Osteocyte (in vitro differentiated cells): Measurements from ENCODE around the gene MEGF11. TPM values are rescaled to one million over a fixed set of nuclear protein-coding genes. Genes with fewer than 3 reads are reported as not detected.

Experiments used
- DNase-seq: peaks from one replicate; pipeline ENCODE4 v3.0.0; 2021; ENCODE audit warnings: mixed read lengths; ENCODE audit not compliant: unreplicated experiment; ENCODE audit errors: extremely low spot score
- H3K27ac Mint-ChIP-seq: one replicate; pipeline ENCODE4 v1.8.0; 2021; ENCODE audit warnings: mild to moderate bottlenecking, mixed read lengths; ENCODE audit not compliant: unreplicated experiment
- H3K27me3 Mint-ChIP-seq: one replicate; pipeline ENCODE4 v1.8.0; 2021; ENCODE audit warnings: mixed read lengths; ENCODE audit not compliant: unreplicated experiment
- H3K36me3 Mint-ChIP-seq: one replicate; pipeline ENCODE4 v1.8.0; 2021; ENCODE audit warnings: mixed read lengths; ENCODE audit not compliant: unreplicated experiment
- H3K4me1 Mint-ChIP-seq: one replicate; pipeline ENCODE4 v1.8.0; 2021; ENCODE audit warnings: mixed read lengths; ENCODE audit not compliant: unreplicated experiment
- H3K4me3 Mint-ChIP-seq: one replicate; pipeline ENCODE4 v1.8.0; 2021; ENCODE audit warnings: mild to moderate bottlenecking, moderate library complexity, mixed read lengths; ENCODE audit not compliant: unreplicated experiment
- H3K9me3 Mint-ChIP-seq: one replicate; pipeline ENCODE4 v1.8.0; 2021; ENCODE audit warnings: mixed read lengths; ENCODE audit not compliant: unreplicated experiment
- total RNA-seq: library from RNA; stranded (reverse); gene quantifications from 2 replicates; pipeline ENCODE4 v1.2.1, GENCODE V29; 2021
- TF ChIP-seq, protein P1 (sequence below): fragments of 200-600 bp; sonication (generic); IDR thresholded peaks from 2 replicates; pipeline ENCODE4 v1.5.0; 2021; ENCODE audit warnings: antibody characterized with exemption, mild to moderate bottlenecking, moderate library complexity

MEGF11 gene
- total RNA-seq, 1 donor from 2014 or later = not detected

DNA sequence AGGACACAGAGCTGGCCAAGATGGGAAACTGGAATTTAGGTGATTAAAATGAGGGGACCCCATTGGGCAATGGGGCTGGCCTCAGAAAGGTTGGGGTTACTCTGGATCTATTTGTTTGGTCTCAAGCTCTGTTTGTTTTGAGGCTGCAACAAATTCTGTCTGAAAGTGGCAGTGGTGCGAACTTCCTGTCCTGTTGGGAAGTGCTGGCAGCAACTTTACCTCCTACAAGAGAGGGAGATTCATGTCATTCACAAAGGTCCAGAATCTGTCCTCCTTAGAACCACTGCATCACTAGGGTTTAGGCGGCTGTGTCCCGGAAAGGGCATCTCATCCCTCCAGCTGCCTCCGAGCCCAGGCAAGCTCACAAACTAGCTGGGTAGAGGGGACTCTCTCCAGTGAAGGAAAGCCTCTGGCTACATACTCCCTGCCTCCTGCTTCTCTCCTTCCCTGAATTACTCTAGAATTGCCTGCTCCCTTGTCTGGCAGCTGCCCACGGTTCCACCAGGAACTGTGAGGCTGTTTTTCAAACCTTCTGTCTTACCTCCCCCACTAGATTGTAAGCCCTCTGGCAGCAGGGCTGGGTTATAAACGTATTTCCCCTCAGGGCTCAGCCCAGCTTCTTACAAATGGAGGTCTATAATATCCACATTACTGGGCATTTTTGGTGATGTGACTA lies 23.6 kb downstream of the MEGF11 start:
- Mint-ChIP-seq H3K4me3 (no peak overlapping the region), H3K36me3 (no peaks in the 10 kb centered on the region), H3K27ac (no peak overlapping the region), H3K9me3 (no peaks in the 10 kb centered on the region), H3K27me3 (peaks cover 25% of the 10 kb centered on the region), H3K4me1 (no peaks in the 10 kb centered on the region)
- TF ChIP-seq, protein P1, sequence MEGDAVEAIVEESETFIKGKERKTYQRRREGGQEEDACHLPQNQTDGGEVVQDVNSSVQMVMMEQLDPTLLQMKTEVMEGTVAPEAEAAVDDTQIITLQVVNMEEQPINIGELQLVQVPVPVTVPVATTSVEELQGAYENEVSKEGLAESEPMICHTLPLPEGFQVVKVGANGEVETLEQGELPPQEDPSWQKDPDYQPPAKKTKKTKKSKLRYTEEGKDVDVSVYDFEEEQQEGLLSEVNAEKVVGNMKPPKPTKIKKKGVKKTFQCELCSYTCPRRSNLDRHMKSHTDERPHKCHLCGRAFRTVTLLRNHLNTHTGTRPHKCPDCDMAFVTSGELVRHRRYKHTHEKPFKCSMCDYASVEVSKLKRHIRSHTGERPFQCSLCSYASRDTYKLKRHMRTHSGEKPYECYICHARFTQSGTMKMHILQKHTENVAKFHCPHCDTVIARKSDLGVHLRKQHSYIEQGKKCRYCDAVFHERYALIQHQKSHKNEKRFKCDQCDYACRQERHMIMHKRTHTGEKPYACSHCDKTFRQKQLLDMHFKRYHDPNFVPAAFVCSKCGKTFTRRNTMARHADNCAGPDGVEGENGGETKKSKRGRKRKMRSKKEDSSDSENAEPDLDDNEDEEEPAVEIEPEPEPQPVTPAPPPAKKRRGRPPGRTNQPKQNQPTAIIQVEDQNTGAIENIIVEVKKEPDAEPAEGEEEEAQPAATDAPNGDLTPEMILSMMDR = no peak
- DNase-seq = no peak

DNA sequence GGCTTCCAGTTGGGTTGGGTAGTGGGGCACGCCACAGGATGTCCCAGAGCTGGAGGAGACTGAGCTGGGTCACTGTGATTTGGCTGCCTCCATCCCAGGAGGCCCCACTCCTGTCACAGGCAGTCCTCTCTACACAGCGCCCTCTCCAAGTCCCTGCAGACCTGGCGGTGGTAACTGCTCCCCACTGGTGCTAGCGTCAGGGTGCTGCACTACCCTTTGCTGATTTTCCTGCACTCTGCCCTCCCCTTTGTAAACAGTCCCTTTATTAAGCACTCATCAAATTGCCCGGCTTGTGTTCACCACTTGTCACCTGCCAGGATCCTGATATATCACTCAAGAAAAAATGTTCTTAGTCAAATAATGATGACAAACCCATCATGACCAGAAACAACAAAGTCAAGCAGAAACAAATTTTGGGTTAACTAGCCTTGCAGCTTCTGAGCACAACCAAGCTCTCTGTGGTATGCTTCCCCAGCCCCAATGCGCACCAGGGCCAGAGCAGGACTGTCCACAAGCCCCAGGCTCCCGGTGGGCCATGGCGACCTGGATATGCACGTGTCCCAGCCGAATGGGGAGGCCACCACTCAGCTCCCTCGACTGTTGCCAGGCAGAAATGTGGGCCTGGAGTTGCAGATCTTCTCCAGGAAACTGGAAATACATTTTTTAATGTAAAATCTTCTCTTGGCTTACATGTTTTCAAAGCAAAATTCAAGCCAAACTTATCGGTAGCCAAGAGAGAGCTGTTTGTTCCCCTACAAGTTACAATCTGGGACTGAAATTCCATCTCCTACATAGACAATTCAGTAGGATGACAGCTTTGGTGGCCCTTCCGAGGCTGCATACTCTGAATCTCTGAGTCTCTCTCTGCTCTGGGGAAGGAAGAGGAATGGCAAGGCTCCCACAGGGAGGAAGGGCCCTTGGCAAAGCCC lies 24.5 kb downstream of the MEGF11 start:
- TF ChIP-seq, protein P1 = no peak
- H3K27me3 Mint-ChIP-seq = peaks cover 25% of the 10 kb centered on the region
- no peak overlapping the region for H3K4me3 Mint-ChIP-seq
- H3K36me3 Mint-ChIP-seq = no peaks in the 10 kb centered on the region
- H3K9me3 Mint-ChIP-seq = no peaks in the 10 kb centered on the region
- no peak overlapping the region for H3K27ac Mint-ChIP-seq
- DNase-seq = no peak
- no peaks in the 10 kb centered on the region for H3K4me1 Mint-ChIP-seq

DNA sequence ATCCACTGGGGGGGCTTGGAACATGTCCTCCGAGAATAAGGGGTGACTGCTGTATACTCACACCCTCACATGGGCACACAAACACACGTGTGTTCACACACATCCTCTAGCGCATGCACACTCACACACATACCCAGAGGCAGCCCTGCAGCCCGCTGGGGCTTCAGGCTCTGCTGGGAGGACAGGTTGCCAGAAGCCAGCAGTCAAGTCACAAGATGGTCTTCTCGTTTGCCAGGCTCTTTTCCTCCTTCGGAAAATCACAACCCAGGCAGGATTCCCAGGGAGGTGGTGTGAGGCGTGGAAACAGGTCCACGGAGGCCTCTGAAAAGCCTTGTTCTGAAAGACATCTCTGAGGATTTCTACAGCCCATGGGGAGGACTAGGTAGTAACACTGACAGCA lies 26.8 kb downstream of the MEGF11 start:
- H3K27ac Mint-ChIP-seq = no peak overlapping the region
- H3K4me1 Mint-ChIP-seq = no peaks in the 10 kb centered on the region
- TF ChIP-seq, protein P1 = no peak
- no peak for DNase-seq
- H3K27me3 Mint-ChIP-seq = peaks cover 36% of the 10 kb centered on the region
- no peaks in the 10 kb centered on the region for H3K9me3 Mint-ChIP-seq
- no peaks in the 10 kb centered on the region for H3K36me3 Mint-ChIP-seq
- no peak overlapping the region for H3K4me3 Mint-ChIP-seq

DNA sequence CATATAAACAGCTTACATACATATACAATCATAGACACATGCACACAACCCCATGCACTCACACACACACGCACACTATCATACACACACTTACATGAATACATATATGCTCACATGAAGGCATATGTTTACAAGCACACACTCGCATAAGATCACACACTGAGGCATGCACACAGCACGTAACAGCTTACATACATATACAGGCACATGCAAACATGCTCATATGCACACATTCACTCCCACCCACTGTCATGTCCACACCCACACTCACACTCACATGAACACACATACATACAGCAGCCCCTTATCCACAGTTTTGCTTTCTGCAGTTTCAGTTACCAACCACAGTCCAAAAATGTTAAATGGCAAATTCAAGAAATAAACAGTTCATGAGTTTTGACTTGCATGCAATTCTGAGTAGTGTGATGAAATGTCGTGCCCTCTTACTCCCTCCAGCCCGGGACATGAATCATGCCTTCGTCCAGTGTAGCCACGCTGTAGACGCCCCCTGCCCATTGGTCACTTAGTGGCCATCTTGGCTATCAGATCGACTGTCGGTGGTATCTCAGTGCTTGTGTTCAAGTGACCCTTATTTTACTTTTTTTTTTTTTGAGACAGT lies 27.8 kb downstream of the MEGF11 start:
- no peak for DNase-seq
- Mint-ChIP-seq H3K36me3 (no peaks in the 10 kb centered on the region), H3K27me3 (peaks cover 39% of the 10 kb centered on the region), H3K4me3 (no peak overlapping the region), H3K27ac (no peak overlapping the region), H3K4me1 (no peaks in the 10 kb centered on the region), H3K9me3 (no peaks in the 10 kb centered on the region)
- TF ChIP-seq, protein P1 = no peak

DNA sequence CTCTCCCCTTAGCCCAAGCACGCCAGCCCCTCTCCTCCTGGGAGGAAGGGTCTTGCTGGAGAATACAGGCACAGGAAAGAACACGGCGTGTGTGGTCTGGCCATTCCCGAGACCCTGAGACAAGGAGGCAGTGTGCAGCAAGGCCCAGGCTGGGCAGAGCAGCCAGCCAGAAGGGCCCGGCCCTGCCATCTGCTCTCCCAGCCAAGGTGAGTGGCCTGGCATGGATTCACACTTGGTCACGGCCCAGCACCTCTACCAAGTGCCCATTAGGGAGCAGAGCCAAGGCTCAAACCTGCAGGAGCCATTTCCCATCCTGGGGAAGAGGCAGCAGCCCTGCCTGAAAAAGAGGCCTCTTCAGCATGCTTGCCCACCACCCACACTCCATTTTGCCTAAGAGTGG lies 28.6 kb downstream of the MEGF11 start:
- Mint-ChIP-seq H3K36me3 (no peaks in the 10 kb centered on the region), H3K4me1 (no peaks in the 10 kb centered on the region), H3K27ac (no peak overlapping the region), H3K9me3 (no peaks in the 10 kb centered on the region), H3K4me3 (no peak overlapping the region), H3K27me3 (peaks cover 40% of the 10 kb centered on the region)
- DNase-seq = no peak
- TF ChIP-seq, protein P1 = no peak
